Brain microvascular endothelial cell (primary cell): ENCODE measurements around the gene SOCS7.

Experiments
- DNase-seq: peaks from one replicate; pipeline ENCODE4 v3.0.0-alpha.2; 2020
- H3K27ac ChIP-seq: fragments of 250-450 bp; sonication (Bioruptor Pico); 2 replicates; pipeline ENCODE4 v1.5.1; 2020; ENCODE audit warnings: mild to moderate bottlenecking, moderate library complexity
- H3K27me3 ChIP-seq: fragments of 250-450 bp; sonication (Bioruptor Pico); replicated peaks from 2 replicates; pipeline ENCODE4 v1.5.1; 2020; ENCODE audit warnings: mild to moderate bottlenecking
- H3K36me3 ChIP-seq: fragments of 250-450 bp; sonication (Bioruptor Pico); replicated peaks from 2 replicates; pipeline ENCODE4 v1.5.1; 2020; ENCODE audit warnings: mild to moderate bottlenecking
- H3K4me3 ChIP-seq: 2 replicates; pipeline ENCODE4 v1.5.1; 2011; ENCODE audit warnings: low read depth, mild to moderate bottlenecking, control low read depth, low read length, moderate library complexity
- CTCF ChIP-seq: IDR thresholded peaks from 2 replicates; pipeline ENCODE4 v1.5.1; 2011; ENCODE audit warnings: low read depth, mild to moderate bottlenecking, moderate library complexity, low read length, control low read depth, inconsistent platforms; ENCODE audit errors: missing control alignments
- in situ Hi-C: cut with HindIII; loops from 2 replicates; pipeline ENCODE4 v1.10.0; 2017; ENCODE audit warnings: low sequenced_read_pairs, low pct_ligation_motif_present

Gene SOCS7

DNA sequence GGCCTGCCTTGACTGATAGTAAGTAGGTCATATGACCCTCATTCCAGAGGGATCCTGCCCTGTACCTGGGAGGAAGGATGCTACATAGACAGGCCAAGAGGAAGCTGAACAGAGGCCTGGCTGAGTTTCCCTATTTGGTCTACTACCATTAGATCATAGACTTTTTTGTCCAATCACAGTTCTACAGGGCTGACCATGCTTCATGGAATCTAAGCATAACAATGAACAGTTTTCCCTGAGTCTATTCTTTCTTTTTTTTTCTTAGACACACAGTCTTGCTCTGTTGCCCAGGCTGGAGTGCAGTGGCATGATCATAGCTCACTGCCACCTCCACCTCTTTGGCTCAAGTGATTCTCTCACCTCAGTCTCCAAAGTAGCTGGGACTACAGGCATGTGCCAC is 11.8 kb upstream of the SOCS7 start:
- in situ Hi-C loops: no loop called here
- Histone ChIP-seq H3K36me3 (no peaks in the 10 kb centered on the region), H3K27ac (no peak overlapping the region), H3K27me3 (no peaks in the 10 kb centered on the region), H3K4me3 (no peak overlapping the region)
- TF ChIP-seq CTCF: no peak
- no peak for DNase-seq

- no peak for TF ChIP-seq CTCF
- DNase-seq: no peak
- H3K36me3 ChIP-seq: no peaks in the 10 kb centered on the region
- in situ Hi-C loops: no loop called here
- H3K27me3 ChIP-seq: no peaks in the 10 kb centered on the region
- no peak overlapping the region for H3K4me3 ChIP-seq
- no peak overlapping the region for H3K27ac ChIP-seq
Measured at GRCh38 chr17:38341035-38341721, 10.5 kb upstream of the SOCS7 start.

DNA sequence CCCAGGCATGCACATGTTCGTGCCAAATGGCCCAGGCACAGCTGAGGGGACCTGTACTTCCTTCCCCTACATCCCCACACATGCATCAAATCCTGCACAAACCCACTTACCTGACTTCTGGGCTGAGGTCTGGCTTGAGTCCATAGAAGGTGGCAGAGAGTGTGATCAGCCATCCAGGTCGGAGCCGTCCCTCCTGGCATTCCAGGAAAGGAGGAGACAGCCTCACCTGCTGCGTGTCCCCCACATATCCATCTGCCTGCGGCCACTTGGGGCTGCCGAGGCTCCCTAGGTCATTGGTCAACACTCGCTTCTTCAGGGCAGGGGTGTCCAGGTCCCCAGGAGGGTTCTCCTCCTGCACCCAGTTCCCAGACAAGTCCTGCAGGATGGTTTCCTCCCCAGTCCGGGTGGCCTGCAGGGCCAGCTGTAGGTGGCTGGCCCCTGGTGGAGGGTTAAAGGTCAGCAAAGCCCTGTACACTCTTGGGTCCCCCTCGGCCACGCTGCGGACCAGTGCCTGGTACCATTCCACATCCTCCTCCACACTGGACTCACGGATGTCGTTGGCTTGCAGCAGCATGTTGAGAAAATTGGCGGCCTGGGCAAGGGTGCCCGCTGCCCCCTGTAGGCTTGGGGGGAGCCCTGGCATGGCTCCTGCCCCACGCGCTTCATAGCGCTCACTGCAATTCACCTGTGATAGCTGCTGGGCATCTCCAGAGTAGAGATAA is 8.6 kb upstream of the SOCS7 start:
- Histone ChIP-seq H3K36me3 (no peaks in the 10 kb centered on the region), H3K4me3 (no peak overlapping the region), H3K27ac (no peak overlapping the region), H3K27me3 (no peaks in the 10 kb centered on the region)
- no peak for DNase-seq
- in situ Hi-C loops: no loop called here
- no peak for TF ChIP-seq CTCF

DNA sequence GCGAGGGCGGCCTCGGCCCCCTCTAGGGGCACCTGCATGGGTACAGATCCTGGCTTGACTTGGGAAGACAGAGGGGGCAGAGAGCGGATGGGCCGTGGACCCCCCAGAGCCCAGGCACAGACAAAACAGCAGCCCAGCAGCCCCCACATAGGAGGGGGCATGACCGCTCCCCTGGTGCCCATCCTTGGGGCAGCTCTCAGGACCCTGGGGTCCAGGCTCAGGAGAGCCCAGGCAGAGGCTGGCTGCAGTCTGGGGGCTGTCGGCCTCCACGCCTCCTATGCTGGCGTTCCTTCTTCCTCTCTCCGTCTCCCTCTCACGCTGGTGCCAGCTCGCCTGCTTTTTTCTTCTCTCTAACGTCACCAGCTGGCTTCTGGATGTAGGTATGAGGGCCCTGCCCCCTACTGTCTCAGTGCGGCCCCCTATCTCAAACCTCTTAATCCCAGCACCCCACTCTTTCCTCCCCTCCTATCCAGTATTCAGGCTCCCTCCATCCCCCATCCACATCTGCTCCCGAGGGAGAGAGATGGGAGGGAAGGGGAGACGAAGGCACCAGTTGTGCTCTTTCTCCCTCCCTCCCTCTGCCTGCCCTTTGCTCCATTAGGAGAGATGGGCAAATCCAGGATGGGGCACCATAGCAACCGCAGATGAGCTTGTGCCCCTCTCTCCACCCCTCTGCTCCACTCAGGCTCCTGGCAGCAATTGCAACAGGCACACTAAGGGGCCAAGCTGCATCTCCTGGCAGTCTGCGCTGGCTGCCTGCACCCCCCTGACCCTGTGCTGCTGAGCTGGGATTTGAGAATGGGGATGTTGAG is 7.8 kb upstream of the SOCS7 start, which contains the start of gene GPR179:
Gene GPR179, minus strand, starts transcription at position 349 of the 812 bp plus-strand sequence. Its CDS starts 167 bp downstream, at position 182.
- in situ Hi-C loops: no loop called here
- no peaks in the 10 kb centered on the region for H3K36me3 ChIP-seq
- TF ChIP-seq CTCF: no peak
- H3K27me3 ChIP-seq: no peaks in the 10 kb centered on the region
- H3K4me3 ChIP-seq: no peak within 1 kb of the TSS
- no peak for DNase-seq
- H3K27ac ChIP-seq: no peak within 1 kb of the TSS

GRCh38 chr17:38344420-38344745 is 7.3 kb upstream of the SOCS7 start:
- Histone ChIP-seq H3K36me3 (no peaks in the 10 kb centered on the region), H3K27me3 (no peaks in the 10 kb centered on the region), H3K4me3 (no peak overlapping the region), H3K27ac (no peak overlapping the region)
- no peak for TF ChIP-seq CTCF
- in situ Hi-C loops: no loop called here
- DNase-seq: no peak
